Left cardiac atrium (tissue), 4 donors: ENCODE measurements around the gene LRSAM1. TPM values are rescaled to one million over a fixed set of nuclear protein-coding genes. Genes with fewer than 3 reads are reported as not detected.

Experiments used
- ATAC-seq, 2 donors: fragments of 200-7000 bp; cut with Tn5 transposase; one replicate each; pipeline ENCODE4 v1.9.1; 2020; ENCODE audit warnings: mild to moderate bottlenecking in 2 of 2, moderate library complexity in 2 of 2
- DNase-seq: peaks from one replicate; pipeline ENCODE4 v3.0.0-alpha.2; 2020
- intact Hi-C, 2 donors: fragments of 100-400 bp; cut with DNase I; formaldehyde crosslinking; loops; one replicate each; pipeline versions ENCODE4 v1.14.1 to v1.15.1; 2022 to 2023
- total RNA-seq, 2 donors: library from RNA; stranded (reverse); fragmentation: NEBNext Ultra II Directional; extraction: Animal tissue kit (Norgen Biotek cat#: 25700); gene quantifications; one replicate each; pipeline ENCODE4 v1.2.1, GENCODE V29; 2021
- donor health status: DM: no; HTN: yes; CAD: no.
- donor health status: DM: no; HTN: yes; CAD: no; lungs with severe emphysema.
- donor health status: DM: yes; HTN: yes; CAD: no.
- donor health status: Dilated cardiomyopathy.

The LRSAM1 gene
- total RNA-seq, 2 donors from 2014 or later: 17.2 to 22.6 TPM

- intact Hi-C loops: no loop called here
These were observed 88.8 kb downstream of the LRSAM1 start for GRCh38 chr9:127539982-127540663.

DNA sequence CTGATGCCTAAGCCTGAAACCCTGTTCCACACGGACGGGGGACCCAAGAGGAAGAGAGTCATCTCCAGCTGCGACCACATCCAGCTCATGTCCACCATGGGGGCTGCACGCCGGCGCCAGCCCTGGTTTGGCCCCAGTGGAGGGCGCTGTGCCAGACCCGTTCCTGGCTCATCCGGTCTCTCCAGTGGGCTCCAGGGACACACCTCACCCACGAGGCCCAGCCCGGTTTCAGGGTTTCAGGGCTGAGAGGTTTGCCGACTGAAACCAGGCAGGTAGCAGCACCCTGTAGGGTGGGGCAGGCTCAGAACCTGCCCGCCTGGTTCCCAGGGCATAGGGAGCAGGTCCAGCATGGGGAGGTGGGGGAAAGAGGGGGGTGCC lies 89.3 kb downstream of the LRSAM1 start:
- intact Hi-C loops: no loop called here
- no peak for DNase-seq
- ATAC-seq: no peak

More at GRCh38 chr9:127539982-127540663, 88.8 kb downstream of the LRSAM1 start:
- ATAC-seq (no peak), DNase-seq (no peak)

DNA sequence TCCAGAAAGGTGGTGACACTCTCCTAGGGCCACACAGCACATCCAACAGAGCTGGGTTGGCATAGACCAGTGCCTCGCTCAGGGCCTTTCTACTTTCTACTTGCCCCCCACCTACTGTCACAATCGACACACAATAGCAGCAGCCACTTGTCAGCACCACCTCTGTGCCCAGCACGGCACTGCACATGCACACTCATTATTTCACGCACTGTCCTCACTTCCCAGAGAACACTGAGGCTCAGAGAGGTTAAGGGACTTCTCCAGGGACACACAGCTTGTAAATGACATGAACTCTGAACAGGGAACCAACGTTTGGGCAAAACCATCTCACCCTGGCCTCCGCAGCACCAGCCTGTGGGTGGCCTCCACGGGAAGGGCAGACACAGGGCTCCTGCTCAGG lies 89.9 kb downstream of the LRSAM1 start:
- DNase-seq (no peak), ATAC-seq (no peak)
- intact Hi-C loops: no loop called here

- ATAC-seq: peak; percentile 6 to 69
- intact Hi-C loops: no loop called here
- DNase-seq: peak; percentile 78
These were observed 90.6 kb downstream of the LRSAM1 start for GRCh38 chr9:127541865-127542264.

- intact Hi-C loops: no loop called here
- no peak for ATAC-seq
- no peak for DNase-seq
These were observed 91.9 kb downstream of the LRSAM1 start for GRCh38 chr9:127543221-127543620.

- intact Hi-C loops: no loop called here
- ATAC-seq: no peak
These were observed 92.7 kb downstream of the LRSAM1 start for GRCh38 chr9:127543973-127544533.

GRCh38 chr9:127545196-127546124 lies 94.2 kb downstream of the LRSAM1 start:
- intact Hi-C loops: no loop called here
- ATAC-seq (peak; percentile 6 to 55), DNase-seq (no peak)

More at GRCh38 chr9:127543973-127544533, 92.7 kb downstream of the LRSAM1 start:
- DNase-seq: no peak

DNA sequence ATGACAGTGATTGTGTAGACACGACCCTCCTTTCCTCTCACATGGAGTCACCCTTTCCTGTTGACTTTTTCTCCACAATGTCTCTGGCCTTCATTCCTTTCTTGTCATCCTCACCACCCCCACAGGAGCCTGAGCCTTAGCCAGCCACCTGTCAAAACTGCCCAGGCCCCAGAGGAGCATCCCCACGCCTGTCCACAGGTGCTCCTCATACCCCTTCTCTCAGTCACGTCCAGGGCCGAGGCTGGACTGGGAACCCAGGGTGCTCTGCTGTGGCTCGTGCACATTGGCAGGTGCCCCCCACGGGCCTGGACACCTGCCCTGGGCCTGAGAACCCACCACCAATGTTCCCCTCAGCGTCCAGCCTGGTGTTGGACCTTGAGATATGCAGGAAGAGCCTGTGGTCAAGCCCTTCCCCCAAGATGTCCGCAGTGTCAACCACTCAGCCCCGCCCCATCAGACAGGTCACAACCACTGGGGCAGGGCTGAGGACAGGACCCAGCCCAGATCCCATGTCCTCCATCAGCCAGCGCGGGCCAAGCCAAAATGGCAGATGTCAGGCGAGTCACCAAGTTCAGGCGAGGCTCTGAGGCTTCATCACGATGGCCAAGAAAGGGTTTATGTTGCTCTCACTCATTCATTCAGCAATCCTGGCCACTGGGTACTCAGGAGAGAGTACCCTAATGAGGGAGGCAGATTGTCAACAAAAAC lies 95.0 kb downstream of the LRSAM1 start:
- intact Hi-C loops: no loop called here
- DNase-seq (no peak), ATAC-seq (no peak)

GRCh38 chr9:127548352-127548881 lies 97.1 kb downstream of the LRSAM1 start:
- intact Hi-C loops: no loop called here
- ATAC-seq (no peak), DNase-seq (no peak)

DNA sequence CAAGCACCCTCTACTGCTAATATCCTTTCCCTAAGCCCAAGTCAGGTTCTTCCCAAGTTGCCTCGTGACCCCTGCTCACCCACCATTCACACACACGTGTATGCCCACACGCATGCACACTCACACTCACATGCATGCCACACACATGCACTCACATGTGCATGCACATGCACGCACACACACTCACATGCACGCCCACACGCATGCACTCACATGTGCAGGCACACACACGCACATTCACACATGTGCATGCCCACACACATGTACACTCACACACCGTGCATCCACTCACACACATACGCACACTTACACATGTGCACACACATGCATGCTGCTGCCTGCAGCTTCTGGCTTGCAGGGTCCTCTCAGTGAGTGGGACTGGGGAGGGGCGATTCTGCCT lies 97.9 kb downstream of the LRSAM1 start:
- DNase-seq: no peak
- ATAC-seq: no peak
- intact Hi-C loops: no loop called here

GRCh38 chr9:127549751-127550150 lies 98.4 kb downstream of the LRSAM1 start:
- DNase-seq (no peak), ATAC-seq (no peak)
- intact Hi-C loops: no loop called here

GRCh38 chr9:127550282-127550681 lies 99.0 kb downstream of the LRSAM1 start:
- intact Hi-C loops: no loop called here
- DNase-seq (no peak), ATAC-seq (no peak)

DNA sequence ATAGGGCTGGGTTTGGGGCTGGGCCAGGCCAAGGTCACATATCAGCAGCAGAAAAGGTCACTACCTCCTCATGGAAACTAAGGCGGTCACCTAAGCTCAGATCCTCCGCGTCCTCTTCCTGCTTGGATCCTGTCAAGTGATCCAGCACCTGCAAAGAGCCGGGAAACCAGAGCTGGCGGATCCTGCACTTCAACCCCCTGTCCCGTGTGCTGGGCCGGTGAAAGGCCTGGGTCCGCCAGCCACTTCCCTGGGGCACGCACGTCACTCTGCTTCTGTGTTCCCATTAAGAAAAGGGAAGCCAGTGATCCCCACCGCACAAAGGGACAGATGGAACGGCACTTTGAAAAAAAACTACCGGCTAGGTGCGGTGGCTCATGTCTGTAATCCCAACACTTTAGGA lies 99.4 kb downstream of the LRSAM1 start:
- intact Hi-C loops: no loop called here
- ATAC-seq: no peak
- no peak for DNase-seq

Other genes with a start within 250 kb of the LRSAM1 start
- 10 to 100 TPM; 10.0 to 11.2 TPM for gene GARNL3, start 186.7 kb upstream of the LRSAM1 start, total RNA-seq
- 10 to 100 TPM; 12.1 to 16.1 TPM for gene SLC2A8, start 54.3 kb upstream of the LRSAM1 start, total RNA-seq
- gene ZNF79, start 27.1 kb upstream of the LRSAM1 start, total RNA-seq: 1 to 10 TPM; 6.2 to 6.6 TPM
- 100 to 1,000 TPM; 691 to 730 TPM for gene RPL12, start 104 bp upstream of the LRSAM1 start, total RNA-seq
- 10 to 100 TPM; 40.4 to 41.5 TPM for gene STXBP1, start 160.8 kb downstream of the LRSAM1 start, total RNA-seq